22Rv1 (cell line): ENCODE results near the gene AFF2.

Experiments
- ZFX ChIP-seq: fragments of 450-650 bp; IDR thresholded peaks from 2 replicates; pipeline ENCODE4 v1.6.1; 2017; ENCODE audit warnings: antibody characterized with exemption, borderline replicate concordance
- TF ChIP-seq, protein P1 (sequence below): fragments of 450-650 bp; IDR thresholded peaks from 2 replicates; pipeline ENCODE4 v1.5.1; 2017; ENCODE audit warnings: mild to moderate bottlenecking

DNA sequence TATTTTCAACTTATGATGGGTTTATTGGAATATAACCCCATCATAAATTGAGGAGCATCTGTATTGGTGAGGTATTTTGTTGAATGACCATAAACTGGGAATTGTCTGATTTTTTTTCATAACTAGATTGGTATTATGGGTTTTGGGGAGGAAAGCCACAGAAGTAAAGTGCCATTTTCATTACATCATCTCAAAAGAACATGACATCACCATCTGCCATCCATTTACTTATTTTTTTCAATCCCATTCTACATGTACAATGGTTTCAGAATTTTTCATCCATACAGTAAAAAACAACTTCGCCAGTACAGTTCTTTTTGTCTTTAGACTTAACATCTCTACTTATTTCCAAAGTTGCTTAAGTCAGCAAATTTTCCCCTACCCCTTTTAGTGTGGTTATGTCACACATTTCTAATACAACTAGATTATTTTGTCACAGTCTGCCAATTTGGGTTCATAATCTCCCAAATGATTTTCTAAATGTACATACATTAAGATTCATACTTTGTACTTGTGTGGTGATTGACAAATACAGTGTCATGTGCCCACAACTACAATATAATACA is 545.3 kb downstream of the AFF2 start:
- TF ChIP-seq, protein P1, sequence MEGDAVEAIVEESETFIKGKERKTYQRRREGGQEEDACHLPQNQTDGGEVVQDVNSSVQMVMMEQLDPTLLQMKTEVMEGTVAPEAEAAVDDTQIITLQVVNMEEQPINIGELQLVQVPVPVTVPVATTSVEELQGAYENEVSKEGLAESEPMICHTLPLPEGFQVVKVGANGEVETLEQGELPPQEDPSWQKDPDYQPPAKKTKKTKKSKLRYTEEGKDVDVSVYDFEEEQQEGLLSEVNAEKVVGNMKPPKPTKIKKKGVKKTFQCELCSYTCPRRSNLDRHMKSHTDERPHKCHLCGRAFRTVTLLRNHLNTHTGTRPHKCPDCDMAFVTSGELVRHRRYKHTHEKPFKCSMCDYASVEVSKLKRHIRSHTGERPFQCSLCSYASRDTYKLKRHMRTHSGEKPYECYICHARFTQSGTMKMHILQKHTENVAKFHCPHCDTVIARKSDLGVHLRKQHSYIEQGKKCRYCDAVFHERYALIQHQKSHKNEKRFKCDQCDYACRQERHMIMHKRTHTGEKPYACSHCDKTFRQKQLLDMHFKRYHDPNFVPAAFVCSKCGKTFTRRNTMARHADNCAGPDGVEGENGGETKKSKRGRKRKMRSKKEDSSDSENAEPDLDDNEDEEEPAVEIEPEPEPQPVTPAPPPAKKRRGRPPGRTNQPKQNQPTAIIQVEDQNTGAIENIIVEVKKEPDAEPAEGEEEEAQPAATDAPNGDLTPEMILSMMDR, result no peak
- TF ChIP-seq ZFX, result no peak
